HG03108 (cell line): ENCODE results near the gene MCFD2.
"Not testable (repeated sequence)": the region's sequence is repeated elsewhere in the genome, so short reads cannot be mapped to it uniquely, and the experiment has no call there.

Source experiments
- ATAC-seq: cut with Tn5 transposase; IDR thresholded peaks from one replicate; pipeline ENCODE4 v1.9.1; 2021; ENCODE audit warnings: moderate library complexity; ENCODE audit not compliant: unreplicated experiment

Gene MCFD2

GRCh38 chr2:46875962-46876689 lies 39.5 kb downstream of the MCFD2 start:
- not testable (repeated sequence) for ATAC-seq

GRCh38 chr2:46875226-46875899 lies 40.2 kb downstream of the MCFD2 start:
- no peak for ATAC-seq

- ATAC-seq: no peak
These were observed 41.2 kb downstream of the MCFD2 start for GRCh38 chr2:46874236-46874929.

- ATAC-seq: no peak
These were observed 42.0 kb downstream of the MCFD2 start for GRCh38 chr2:46873604-46874068.

DNA sequence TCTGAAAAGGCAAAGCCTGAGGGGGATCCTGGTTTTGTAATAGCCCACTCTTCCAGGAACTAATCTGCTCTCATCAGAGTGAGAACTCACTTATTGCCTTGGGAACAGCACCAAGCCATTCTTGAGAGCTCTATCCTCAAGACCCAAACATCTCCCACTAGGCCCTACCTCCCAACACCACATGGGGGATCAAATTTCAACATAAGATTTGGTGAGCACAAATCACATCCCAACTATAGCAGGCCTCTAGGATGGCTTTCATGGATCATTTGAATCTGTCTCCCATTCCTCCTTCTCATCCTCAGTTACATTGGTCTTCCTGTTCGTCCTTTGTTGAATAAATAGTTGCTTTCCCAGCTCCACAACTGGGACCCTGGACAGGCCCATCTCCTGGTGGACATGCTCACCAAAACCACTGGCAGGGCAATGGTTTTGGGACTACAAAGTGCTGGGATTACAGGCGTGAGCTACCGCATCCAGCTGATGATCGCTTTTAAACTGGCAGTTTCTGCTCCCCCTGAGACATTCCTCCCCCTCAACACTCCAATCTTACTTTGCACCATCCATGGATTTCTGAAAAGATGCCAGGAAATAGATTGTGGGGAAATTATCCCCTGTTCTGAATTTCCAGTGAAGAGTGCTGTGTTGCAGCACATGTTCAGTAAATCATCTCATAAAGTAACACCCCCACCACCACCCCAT lies 42.6 kb downstream of the MCFD2 start:
- no peak for ATAC-seq

GRCh38 chr2:46871976-46872381 lies 43.6 kb downstream of the MCFD2 start:
- no peak for ATAC-seq

GRCh38 chr2:46870051-46870839 lies 45.4 kb downstream of the MCFD2 start:
- no peak for ATAC-seq

DNA sequence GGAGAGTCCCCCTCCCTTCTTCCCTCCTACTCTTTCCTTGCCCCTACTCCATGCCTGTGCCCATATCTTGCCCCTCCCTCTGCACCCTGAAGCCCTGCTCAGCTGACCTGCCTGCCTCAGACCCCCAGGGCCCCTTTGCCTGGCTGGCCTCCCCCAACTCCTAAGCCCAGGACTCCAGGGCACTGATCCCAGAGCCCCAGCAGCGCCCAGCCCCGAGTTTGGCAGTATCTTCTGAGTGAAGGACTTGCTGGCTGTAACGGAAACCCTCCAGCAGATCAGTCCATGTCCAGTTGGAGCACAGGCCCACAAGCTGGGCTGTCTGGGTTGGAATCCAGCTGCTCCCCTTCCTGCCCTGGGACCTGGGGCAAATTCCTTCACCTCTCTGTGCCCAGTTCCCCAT lies 46.0 kb downstream of the MCFD2 start:
- no peak for ATAC-seq

DNA sequence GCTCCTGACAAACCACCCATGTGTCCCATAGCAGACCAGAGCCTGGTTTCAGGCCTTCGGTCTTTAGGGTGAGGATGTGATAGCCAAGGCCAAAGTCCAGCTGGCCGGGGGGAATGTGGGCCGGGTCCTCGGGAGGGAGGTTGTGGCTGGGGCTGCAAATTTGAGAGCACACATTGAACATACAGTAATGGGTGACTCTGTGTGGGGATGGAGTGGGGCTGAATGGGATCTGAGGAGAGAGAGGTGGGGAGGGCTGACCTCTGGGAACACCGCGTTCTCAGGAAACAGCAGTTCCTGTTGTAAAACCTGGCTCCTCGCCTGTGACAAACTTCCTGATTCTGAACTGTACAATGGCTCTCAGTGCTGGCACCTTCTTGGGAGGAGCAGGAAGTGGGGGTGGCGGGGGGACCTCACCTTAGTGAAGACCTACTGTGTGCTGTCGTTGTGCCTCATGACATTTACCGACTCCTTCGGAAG lies 48.8 kb downstream of the MCFD2 start:
- ATAC-seq: no peak

- ATAC-seq: no peak
These were observed 50.2 kb downstream of the MCFD2 start for GRCh38 chr2:46865181-46865970.

DNA sequence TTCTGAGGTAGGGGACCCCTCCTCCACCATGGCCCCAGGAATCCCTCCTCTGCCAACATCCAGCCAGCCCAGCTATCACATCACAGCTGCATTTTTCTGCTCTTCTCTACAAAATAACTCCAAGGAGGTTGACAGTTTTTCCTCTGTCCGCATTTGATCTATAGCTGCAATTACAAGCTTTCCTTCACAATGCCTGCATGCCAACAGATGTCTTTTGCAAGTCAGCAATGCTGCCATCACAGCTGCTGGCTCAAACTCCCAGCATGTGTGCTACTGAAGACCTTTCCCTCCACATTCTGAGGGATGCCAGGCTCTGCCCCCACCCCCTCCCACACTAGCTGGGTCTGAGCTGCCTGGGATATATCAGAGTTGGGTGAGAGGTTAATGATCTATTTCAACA lies 51.7 kb downstream of the MCFD2 start:
- no peak for ATAC-seq

DNA sequence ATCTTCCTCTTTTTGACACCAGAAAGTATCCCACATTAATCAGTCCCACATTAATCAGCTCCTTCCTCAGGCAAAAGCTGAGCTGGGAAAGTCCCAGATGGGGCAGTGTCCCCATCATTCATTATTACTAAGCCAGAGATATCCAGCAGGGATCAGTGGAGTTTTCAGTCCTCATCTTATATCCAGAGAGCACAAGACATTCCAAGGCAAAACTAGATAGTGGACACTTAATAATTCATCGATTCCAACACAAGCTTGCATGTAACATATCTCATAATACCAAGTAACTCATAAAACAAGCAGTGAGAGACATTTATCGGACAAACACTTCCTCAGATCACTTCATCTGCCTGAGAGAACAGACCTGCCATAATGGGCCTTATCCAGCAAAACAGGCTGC lies 53.1 kb downstream of the MCFD2 start:
- no peak for ATAC-seq

GRCh38 chr2:46861916-46862315 lies 53.7 kb downstream of the MCFD2 start:
- no peak for ATAC-seq

- ATAC-seq: no peak
These were observed 56.1 kb downstream of the MCFD2 start for GRCh38 chr2:46859482-46859881.

- no peak for ATAC-seq
These were observed 56.9 kb downstream of the MCFD2 start for GRCh38 chr2:46858702-46859090.

DNA sequence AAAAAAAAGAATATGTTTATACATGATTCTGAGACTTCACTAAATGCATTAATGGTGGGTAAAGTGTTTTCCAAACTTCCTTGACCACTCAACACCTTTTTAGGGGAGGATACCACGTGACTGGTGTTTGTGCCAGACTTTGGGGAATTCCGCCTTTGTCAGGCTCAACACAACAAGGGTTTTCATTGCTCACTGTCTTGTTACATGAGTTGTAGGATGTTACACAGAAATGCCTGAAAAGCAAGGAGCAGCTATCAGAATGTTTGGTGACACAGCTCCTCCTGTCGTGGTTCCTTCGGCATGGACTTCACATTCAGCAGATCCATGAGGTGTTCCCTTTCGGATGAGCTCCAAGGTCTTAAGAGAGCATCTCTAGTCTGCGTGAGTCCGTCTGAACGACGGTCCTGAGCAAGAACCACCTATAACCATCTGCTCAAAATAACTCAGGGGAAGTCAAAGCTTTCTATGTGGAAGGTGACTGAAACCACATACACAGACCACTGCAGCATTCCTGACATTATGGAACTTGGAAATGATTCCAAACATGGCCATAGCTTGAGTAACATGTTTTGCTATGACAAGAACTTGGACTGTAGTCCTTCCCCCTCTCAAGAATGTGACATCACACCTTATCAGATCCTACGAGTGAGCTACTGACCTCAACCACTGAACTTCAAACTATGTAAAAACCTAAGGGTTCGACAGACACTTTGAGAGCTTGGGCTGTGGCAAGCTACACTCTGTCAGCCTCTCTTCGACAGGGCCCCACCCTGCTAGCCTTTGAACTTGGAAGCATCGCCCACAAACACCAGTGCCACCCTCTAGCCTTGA lies 57.5 kb downstream of the MCFD2 start:
- ATAC-seq: no peak

GRCh38 chr2:46856336-46856735 lies 59.3 kb downstream of the MCFD2 start:
- ATAC-seq: no peak

- ATAC-seq: no peak
These were observed 59.8 kb downstream of the MCFD2 start for GRCh38 chr2:46855805-46856204.

GRCh38 chr2:46854260-46854659 lies 61.3 kb downstream of the MCFD2 start:
- no peak for ATAC-seq
